ENCODE data around the gene VPS35. TPM values are rescaled to one million over a fixed set of nuclear protein-coding genes. Genes with fewer than 3 reads are reported as not detected.

The VPS35 gene
- total RNA-seq, 2 experiments from 2014 or later = 58.8 to 87.2 TPM

- CTCF ChIA-PET = no interaction called here
- peaks cover 5% of the 10 kb centered on the region for H3K36me3 Mint-ChIP-seq
- no peak overlapping the region for H3K4me3 Mint-ChIP-seq
- H3K27me3 Mint-ChIP-seq = no peaks in the 10 kb centered on the region
- no peak for ATAC-seq
- DNase-seq = no peak
- H3K27ac Mint-ChIP-seq = no peak overlapping the region
- H3K4me1 Mint-ChIP-seq = no peaks in the 10 kb centered on the region
- peaks cover 3% of the 10 kb centered on the region for H3K9me3 Mint-ChIP-seq (ENCODE audit: low read depth)
These were observed 32.9 kb upstream of the VPS35 start for GRCh38 chr16:46721885-46722284.

DNA sequence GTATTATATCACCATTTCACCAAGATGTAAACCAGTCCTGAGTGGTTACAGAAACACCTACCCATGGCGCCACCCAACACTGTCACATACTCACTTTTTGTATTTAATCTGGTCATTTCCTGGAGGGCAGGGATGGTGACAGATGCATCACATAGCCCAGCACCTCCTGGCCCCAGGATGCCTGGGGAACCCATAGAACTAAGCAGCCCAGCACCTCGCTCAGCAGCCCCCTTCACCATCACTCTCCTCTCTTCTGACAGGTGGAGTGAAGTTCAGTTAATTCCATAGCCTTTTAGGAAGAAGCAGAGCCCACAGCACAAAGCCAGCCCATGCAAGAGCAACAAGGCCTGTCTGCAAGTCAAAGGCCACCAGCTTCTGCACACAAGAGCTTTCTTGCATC lies 31.6 kb upstream of the VPS35 start:
- CTCF ChIA-PET = no interaction called here
- ATAC-seq (no peak), DNase-seq (no peak)
- H3K36me3 Mint-ChIP-seq = peaks cover under 1% of the 10 kb centered on the region
- H3K27me3 Mint-ChIP-seq = no peaks in the 10 kb centered on the region
- no peaks in the 10 kb centered on the region for H3K9me3 Mint-ChIP-seq (ENCODE audit: low read depth)
- no peaks in the 10 kb centered on the region for H3K4me1 Mint-ChIP-seq
- H3K4me3 Mint-ChIP-seq = no peak overlapping the region
- no peak overlapping the region for H3K27ac Mint-ChIP-seq

GRCh38 chr16:46719528-46719927 lies 30.6 kb upstream of the VPS35 start:
- ATAC-seq = no peak
- CTCF ChIA-PET = no interaction called here
- Mint-ChIP-seq H3K9me3 (ENCODE audit: low read depth) (no peaks in the 10 kb centered on the region), H3K27ac (no peak overlapping the region), H3K4me1 (no peaks in the 10 kb centered on the region), H3K4me3 (no peak overlapping the region), H3K27me3 (no peaks in the 10 kb centered on the region), H3K36me3 (no peaks in the 10 kb centered on the region)
- no peak for DNase-seq

DNA sequence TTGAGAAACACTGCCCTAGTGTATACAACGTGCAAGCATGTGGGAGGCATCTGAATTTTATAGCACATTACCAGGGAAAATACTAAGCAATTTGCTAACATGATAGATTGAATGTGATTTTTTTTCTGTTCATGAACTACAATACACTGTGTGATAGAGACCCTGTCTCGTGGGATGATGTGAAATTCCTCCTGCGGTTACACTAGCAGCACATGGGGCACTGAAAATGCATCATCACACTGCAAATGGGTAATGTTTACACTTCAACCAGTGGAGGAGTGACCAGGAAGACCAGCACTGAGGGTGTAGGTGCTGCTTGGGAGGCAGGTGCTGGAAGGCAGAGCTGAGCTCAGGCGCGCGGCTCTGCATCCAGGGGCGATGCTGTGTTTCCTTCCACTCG lies 29.2 kb upstream of the VPS35 start:
- ATAC-seq = no peak
- H3K4me3 Mint-ChIP-seq = no peak overlapping the region
- no peak overlapping the region for H3K27ac Mint-ChIP-seq
- H3K4me1 Mint-ChIP-seq = no peaks in the 10 kb centered on the region
- DNase-seq = no peak
- H3K9me3 Mint-ChIP-seq (ENCODE audit: low read depth) = no peaks in the 10 kb centered on the region
- H3K36me3 Mint-ChIP-seq = no peaks in the 10 kb centered on the region
- CTCF ChIA-PET = no interaction called here
- H3K27me3 Mint-ChIP-seq = no peaks in the 10 kb centered on the region

DNA sequence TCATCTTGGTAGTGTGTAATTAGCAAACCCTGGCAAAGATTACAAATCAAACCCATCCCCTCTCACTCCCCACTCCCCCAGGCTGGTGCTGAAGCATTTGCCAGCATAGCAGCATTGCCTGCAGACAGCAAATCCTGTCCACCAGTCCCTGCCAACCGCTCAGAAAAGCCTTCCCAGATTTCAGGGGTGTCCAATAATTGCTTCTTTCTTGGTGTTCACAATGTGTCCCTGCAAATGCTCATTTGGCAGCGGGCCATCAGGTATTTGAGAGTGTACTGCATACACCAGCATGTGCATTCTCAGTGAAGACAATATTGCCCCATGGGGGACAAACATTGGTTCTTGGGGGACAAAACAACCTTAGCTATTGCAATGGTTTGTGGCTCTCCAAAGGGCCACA lies 28.7 kb upstream of the VPS35 start:
- Mint-ChIP-seq H3K36me3 (no peaks in the 10 kb centered on the region), H3K27ac (no peak overlapping the region), H3K27me3 (no peaks in the 10 kb centered on the region), H3K4me3 (no peak overlapping the region), H3K9me3 (ENCODE audit: low read depth) (no peaks in the 10 kb centered on the region), H3K4me1 (no peaks in the 10 kb centered on the region)
- DNase-seq (no peak), ATAC-seq (no peak)
- CTCF ChIA-PET = no interaction called here

- DNase-seq = no peak
- H3K9me3 Mint-ChIP-seq (ENCODE audit: low read depth) = no peaks in the 10 kb centered on the region
- no peak overlapping the region for H3K27ac Mint-ChIP-seq
- H3K36me3 Mint-ChIP-seq = no peaks in the 10 kb centered on the region
- no peak for ATAC-seq
- no peaks in the 10 kb centered on the region for H3K27me3 Mint-ChIP-seq
- CTCF ChIA-PET = no interaction called here
- no peak overlapping the region for H3K4me3 Mint-ChIP-seq
- no peaks in the 10 kb centered on the region for H3K4me1 Mint-ChIP-seq
These were observed 26.9 kb upstream of the VPS35 start for GRCh38 chr16:46715769-46716305.

DNA sequence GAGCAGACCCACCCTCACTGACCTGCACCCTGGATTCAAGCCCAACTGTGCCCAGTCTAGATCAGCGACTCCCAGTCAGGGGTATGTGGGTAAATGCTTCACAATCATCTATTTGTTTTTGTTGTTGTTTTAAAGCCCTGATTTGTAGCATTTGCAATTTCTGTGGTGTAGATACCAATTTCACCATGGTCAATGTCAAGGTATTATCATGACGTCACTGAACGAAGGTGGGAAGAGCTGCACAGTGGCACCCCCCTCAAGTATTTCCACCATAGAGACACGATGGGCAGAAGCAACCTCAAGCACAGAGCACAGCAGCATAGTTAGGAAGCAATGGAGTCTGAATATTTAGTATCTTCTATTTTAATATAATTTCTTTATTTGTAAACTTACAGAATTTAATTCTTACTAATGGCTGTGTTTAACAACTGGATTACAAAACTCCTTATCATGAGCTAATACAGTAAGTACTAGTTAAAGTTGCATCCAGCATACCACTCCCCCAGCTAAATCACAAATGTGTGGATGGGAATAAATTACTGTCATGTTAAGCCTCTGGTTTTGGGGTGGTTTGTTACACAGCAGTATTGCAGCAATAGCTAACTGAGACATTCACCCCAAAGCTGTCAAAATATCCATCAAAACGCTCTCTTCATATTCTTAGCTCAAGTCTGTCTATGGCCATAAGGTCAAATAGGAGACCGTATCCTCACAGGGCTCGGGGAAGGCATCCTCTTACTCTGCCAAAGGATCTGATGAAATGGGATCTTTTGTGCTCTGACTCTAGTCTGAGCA lies 26.0 kb upstream of the VPS35 start:
- Mint-ChIP-seq H3K27me3 (no peaks in the 10 kb centered on the region), H3K9me3 (ENCODE audit: low read depth) (no peaks in the 10 kb centered on the region), H3K27ac (no peak overlapping the region), H3K4me1 (no peaks in the 10 kb centered on the region), H3K36me3 (no peaks in the 10 kb centered on the region), H3K4me3 (no peak overlapping the region)
- no peak for ATAC-seq
- CTCF ChIA-PET = interaction anchor here (0.9 kb wide), 1 partner anchor 23 kb away, joined by 3 read pairs; no protein-coding TSS in a partner anchor
- no peak for DNase-seq

DNA sequence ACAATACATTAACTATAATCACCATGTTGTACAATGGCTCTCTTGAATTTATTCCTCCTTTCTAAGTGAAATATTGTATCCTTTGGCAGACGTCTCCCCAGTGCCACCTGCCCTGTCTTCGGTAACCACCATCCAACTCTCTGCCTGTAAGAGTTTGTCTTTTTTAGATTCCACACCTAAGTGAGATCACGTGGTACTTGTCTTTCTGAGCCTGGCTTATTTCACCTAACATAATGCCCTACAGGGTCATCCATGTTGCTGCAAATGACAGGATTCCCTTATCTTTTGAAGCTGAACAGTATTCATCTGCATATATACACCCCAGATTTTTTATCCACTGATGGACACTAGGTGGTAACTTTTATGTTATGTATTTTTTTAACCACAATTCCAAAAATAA lies 24.7 kb upstream of the VPS35 start:
- Mint-ChIP-seq H3K4me3 (no peak overlapping the region), H3K27ac (no peak overlapping the region), H3K27me3 (peaks cover 7% of the 10 kb centered on the region), H3K9me3 (ENCODE audit: low read depth) (no peaks in the 10 kb centered on the region), H3K36me3 (no peaks in the 10 kb centered on the region), H3K4me1 (no peaks in the 10 kb centered on the region)
- no peak for ATAC-seq
- CTCF ChIA-PET = no interaction called here
- no peak for DNase-seq

DNA sequence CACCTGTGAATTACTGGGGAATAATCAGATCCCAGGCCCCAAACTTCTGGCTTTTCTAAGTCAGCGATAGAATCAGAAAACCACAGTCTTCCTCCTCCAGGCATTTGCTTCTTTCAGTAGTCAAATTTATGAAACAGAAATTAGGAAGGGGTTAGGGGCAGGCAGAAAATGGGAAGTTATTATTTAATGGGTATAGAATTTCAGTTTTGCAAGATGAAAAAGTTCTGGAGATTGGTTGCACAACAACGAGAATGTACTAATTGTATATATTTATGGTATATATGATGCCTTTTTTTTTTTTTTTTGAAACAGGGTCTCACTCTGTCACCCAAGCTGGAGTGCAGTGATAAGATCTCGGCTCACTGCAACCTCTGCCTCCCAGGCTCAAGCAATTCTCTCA lies 23.9 kb upstream of the VPS35 start:
- CTCF ChIA-PET = no interaction called here
- Mint-ChIP-seq H3K4me1 (no peaks in the 10 kb centered on the region), H3K27ac (no peak overlapping the region), H3K27me3 (peaks cover 7% of the 10 kb centered on the region), H3K36me3 (no peaks in the 10 kb centered on the region), H3K4me3 (no peak overlapping the region), H3K9me3 (ENCODE audit: low read depth) (no peaks in the 10 kb centered on the region)
- DNase-seq (no peak), ATAC-seq (no peak)

DNA sequence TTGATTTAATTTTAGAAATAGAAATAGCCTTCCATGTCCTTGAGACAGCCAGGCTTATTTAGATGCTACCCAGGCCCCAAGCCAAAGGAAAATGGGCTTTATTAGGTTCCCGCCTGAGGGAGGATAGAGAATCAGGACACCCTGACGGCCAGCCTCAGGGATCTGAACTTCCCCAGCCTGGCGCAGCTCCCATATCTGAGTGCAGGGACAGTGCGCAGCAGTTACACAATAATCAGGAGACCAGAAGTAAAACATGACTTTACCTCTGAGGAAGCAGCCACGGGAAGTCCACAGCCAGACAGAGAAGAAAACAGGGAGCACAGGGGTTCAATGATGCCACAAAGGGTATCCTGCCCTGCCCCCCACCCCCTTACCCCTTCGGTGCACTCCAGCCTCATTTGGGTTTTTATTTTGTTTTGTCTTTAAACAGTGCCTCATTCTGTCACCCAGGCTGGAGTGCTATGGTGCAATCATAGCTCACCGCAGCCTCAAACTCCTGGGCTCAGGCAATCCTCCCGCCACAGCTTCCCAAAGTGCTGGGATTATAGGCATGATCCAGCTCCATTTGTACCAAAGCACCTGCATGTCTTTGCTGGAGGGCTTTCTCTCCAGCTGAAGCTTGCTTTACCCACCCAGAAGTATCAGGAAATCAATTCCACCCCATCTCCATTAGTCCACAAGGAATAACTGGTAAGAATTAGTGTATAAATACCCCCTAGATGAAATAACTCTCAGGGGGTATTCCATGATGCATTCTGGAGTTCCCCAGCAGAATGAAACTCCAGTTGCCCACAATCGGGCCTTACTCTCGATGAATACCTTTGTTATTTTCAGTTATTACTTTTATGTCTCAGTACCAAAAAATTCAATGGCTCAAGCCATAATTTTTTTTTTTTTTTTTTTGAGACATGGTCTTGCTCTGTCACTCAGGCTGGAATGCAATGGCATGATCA lies 22.4 kb upstream of the VPS35 start:
- Mint-ChIP-seq H3K9me3 (ENCODE audit: low read depth) (no peaks in the 10 kb centered on the region), H3K4me3 (no peak overlapping the region), H3K27ac (no peak overlapping the region), H3K4me1 (peaks cover 5% of the 10 kb centered on the region), H3K27me3 (peaks cover 7% of the 10 kb centered on the region), H3K36me3 (no peaks in the 10 kb centered on the region)
- ATAC-seq = no peak
- DNase-seq = no peak
- CTCF ChIA-PET = interaction anchor here (1.0 kb wide), 1 partner anchor 38 kb away, joined by 3 read pairs; no protein-coding TSS in a partner anchor

- Mint-ChIP-seq H3K27me3 (peaks cover 7% of the 10 kb centered on the region), H3K9me3 (ENCODE audit: low read depth) (no peaks in the 10 kb centered on the region), H3K4me1 (peaks cover 5% of the 10 kb centered on the region), H3K36me3 (no peaks in the 10 kb centered on the region), H3K4me3 (no peak overlapping the region), H3K27ac (no peak overlapping the region)
- DNase-seq (no peak), ATAC-seq (no peak)
- CTCF ChIA-PET = interaction anchor here (1.0 kb wide), 1 partner anchor 91 kb away, joined by 3 read pairs; no protein-coding TSS in a partner anchor
These were observed 20.6 kb upstream of the VPS35 start for GRCh38 chr16:46709469-46710005.

DNA sequence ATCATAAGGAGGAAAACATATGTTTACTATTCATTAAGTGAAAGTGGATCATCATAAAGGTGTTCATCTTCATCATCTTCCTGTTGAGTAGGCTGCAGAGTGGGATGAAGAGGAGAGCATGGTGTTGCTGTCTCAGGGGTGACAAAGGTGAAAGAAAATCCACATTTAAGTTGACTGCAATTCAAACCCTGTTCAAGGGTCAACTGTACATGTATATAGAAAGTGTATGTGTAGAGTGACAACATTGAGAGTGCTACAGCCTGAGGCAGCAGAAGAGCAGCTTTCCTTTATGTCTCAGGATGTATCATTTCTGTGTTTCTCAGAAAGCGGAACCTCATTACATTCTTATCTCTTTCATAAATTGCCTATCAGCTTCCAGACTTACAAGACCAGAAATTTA lies 17.7 kb upstream of the VPS35 start:
- Mint-ChIP-seq H3K4me3 (no peak overlapping the region), H3K27me3 (peaks cover 7% of the 10 kb centered on the region), H3K4me1 (peaks cover 7% of the 10 kb centered on the region), H3K9me3 (ENCODE audit: low read depth) (no peaks in the 10 kb centered on the region), H3K27ac (no peak overlapping the region), H3K36me3 (peaks cover 9% of the 10 kb centered on the region)
- CTCF ChIA-PET = no interaction called here
- DNase-seq (no peak), ATAC-seq (no peak)

- H3K27me3 Mint-ChIP-seq = no peaks in the 10 kb centered on the region
These were observed 13.1 kb upstream of the VPS35 start for GRCh38 chr16:46702030-46702429.

More at GRCh38 chr16:46702030-46702429, 13.1 kb upstream of the VPS35 start:
- CTCF ChIA-PET = no interaction called here
- DNase-seq (no peak), ATAC-seq (no peak)
- Mint-ChIP-seq H3K27ac (no peak overlapping the region), H3K9me3 (ENCODE audit: low read depth) (no peaks in the 10 kb centered on the region), H3K36me3 (peaks cover 24% of the 10 kb centered on the region), H3K4me3 (no peak overlapping the region), H3K4me1 (peaks cover 7% of the 10 kb centered on the region)

Data from activated CD8-positive, alpha-beta memory T cell treated with anti-CD3 and anti-CD28 coated beads, Interleukin-2, amount 10 ng/mL, durations not matched to agents 7 days and 5 days (primary cell).